ENCODE results near the gene CD302. TPM values are rescaled to one million over a fixed set of nuclear protein-coding genes. Genes with fewer than 3 reads are reported as not detected.
A peak's percentile ranks its signal among the peaks of the same experiment; 100 is the strongest.

CD302 gene
- total and polyA plus RNA-seq, 2 of the 4 experiments (the other 2 are of a cell fraction) = 3.8 to 4.0 TPM

- H2BK5ac ChIP-seq (ENCODE audit: low read depth, low read length, poor library complexity, severe bottlenecking) = peak overlapping the region; percentile 5
- CTCF ChIA-PET = no interaction called here
- H3K18ac ChIP-seq (ENCODE audit: low read depth, low read length) = no peak overlapping the region
- no peak overlapping the region for H3K14ac ChIP-seq (replicated peaks; ENCODE audit: low read depth, low read length)
- H4K5ac ChIP-seq (ENCODE audit: low read depth, low read length) = no peak overlapping the region
- peaks cover 6% of the 10 kb centered on the region; the same call in 1 of the 2 replicates for H3K9me1 ChIP-seq (ENCODE audit: insufficient read depth, low read length)
- 0 out of 2 replicates have a peak overlapping the region, but pooled peaks have one; percentile 0 for H3K23ac ChIP-seq (ENCODE audit: low read depth, low read length)
- dilution Hi-C loops (cut with HindIII; ENCODE audit: low sequenced_read_pairs, unreplicated experiment) = no loop called here
- H4K8ac ChIP-seq (ENCODE audit: low read depth in 2 of 2, low read length in 2 of 2) = no peak overlapping the region
- DNase-seq = peak; percentile 19
- H3K36me3 ChIP-seq (ENCODE audit: control insufficient read depth, insufficient read depth, low read length) = peaks cover 4% of the 10 kb centered on the region
- BruUV-seq (replicated peaks) = no TSS peak
- H2BK20ac ChIP-seq (ENCODE audit: low read depth, low read length) = no peak overlapping the region
- TF ChIP-seq MAFK (IDR thresholded peaks at IDR 0.05; ENCODE audit: low read depth, low read length) (no peak), POLR2A (IDR thresholded peaks at IDR 0.05; ENCODE audit: low read depth, low read length) (0 out of 2 replicates have a peak, but pooled peaks have one; percentile 13), ELK1 (IDR thresholded peaks at IDR 0.05; ENCODE audit: borderline replicate concordance, low read depth, low read length) (no peak)
- H3K4ac ChIP-seq (ENCODE audit: low read depth, low read length) = no peak overlapping the region
- H3K9ac ChIP-seq (ENCODE audit: low read depth, low read length) = no peak overlapping the region
- ATAC-seq (ENCODE audit: low read depth) = no peak; the same call in 1 of the 2 replicates
- H3K79me1 ChIP-seq (ENCODE audit: low read depth in 1 of 2, low read length in 2 of 2) = peaks cover 0 to 9% of the 10 kb centered on the region in 2 experiments; a peak in 3 of 4 replicates
- intact Hi-C loops (cut with micrococcal nuclease) = no loop called here
- in situ Hi-C loops (cut with MboI; ENCODE audit: low sequenced_read_pairs) = no loop called here
- H3K27ac ChIP-seq (ENCODE audit: insufficient read depth, low read length) = no peak overlapping the region
- no peak overlapping the region for H2BK120ac ChIP-seq (ENCODE audit: low read depth, low read length)
- H2AFZ ChIP-seq (replicated peaks; ENCODE audit: low read length, poor library complexity) = no peak overlapping the region
- H3K4me1 ChIP-seq (ENCODE audit: control insufficient read depth, insufficient read depth, low read length) = peaks cover 3% of the 10 kb centered on the region; the same call in 1 of the 2 replicates
- POLR2A ChIA-PET (ENCODE audit: unreplicated experiment) = no interaction called here
- H2BK15ac ChIP-seq (ENCODE audit: low read depth, low read length) = no peak overlapping the region
- no peak overlapping the region for H2AK9ac ChIP-seq (replicated peaks; ENCODE audit: low read depth, low read length, poor library complexity)
- no CpG with 5 or more reads among the region's 1 CpG for WGBS, 2 experiments (ENCODE audit: extremely low coverage in 2 of 2, insufficient read length in 1 of 2)
- no peaks in the 10 kb centered on the region for H4K20me1 ChIP-seq (ENCODE audit: insufficient read depth, low read length)
- H3K4me2 ChIP-seq (ENCODE audit: low read depth, low read length) = no peak overlapping the region; the same call in 1 of the 2 replicates
- no peaks in the 10 kb centered on the region for H3K27me3 ChIP-seq (ENCODE audit: control insufficient read depth, insufficient read depth, low read length)
- no peak overlapping the region for H3K56ac ChIP-seq (ENCODE audit: extremely low read depth, insufficient read depth, low read length)
- H2AK5ac ChIP-seq (ENCODE audit: low read depth, low read length) = no peak overlapping the region
- no peak overlapping the region for H3K4me3 ChIP-seq (ENCODE audit: insufficient read depth, low read depth, low read length)
- no peak overlapping the region for H4K91ac ChIP-seq (ENCODE audit: insufficient read depth, low read depth, low read length)
- no peaks in the 10 kb centered on the region for H3K9me3 ChIP-seq (ENCODE audit: control insufficient read depth, insufficient read depth, low read length)
Observed at GRCh38 chr2:159775021-159775420, 23.0 kb downstream of the CD302 start.
